Activated T-cell treated with anti-CD3 and anti-CD28 coated beads for 48 hours (primary cell): ENCODE data around the gene GADL1.

Experiments
- DNase-seq: peaks from one replicate; pipeline ENCODE4 v3.0.0-alpha.2; 2020; ENCODE audit warnings: low read depth

The GADL1 gene

DNA sequence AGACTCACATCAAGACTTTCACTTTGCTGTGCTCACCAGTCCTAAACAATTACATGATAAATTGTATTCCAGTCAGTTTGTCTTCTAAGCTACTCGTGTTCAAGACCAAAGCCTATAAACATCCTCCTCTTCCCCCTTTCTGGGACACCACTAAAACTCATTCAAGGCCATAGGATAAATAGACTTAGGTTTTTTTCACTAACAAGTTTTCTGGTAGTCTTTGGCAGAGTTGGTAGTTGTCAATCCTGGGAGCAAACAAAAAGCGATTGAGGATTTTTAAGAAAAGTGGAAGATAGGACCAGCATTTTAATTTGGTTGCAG is 173.2 kb downstream of the GADL1 start:
- DNase-seq: no peak

DNA sequence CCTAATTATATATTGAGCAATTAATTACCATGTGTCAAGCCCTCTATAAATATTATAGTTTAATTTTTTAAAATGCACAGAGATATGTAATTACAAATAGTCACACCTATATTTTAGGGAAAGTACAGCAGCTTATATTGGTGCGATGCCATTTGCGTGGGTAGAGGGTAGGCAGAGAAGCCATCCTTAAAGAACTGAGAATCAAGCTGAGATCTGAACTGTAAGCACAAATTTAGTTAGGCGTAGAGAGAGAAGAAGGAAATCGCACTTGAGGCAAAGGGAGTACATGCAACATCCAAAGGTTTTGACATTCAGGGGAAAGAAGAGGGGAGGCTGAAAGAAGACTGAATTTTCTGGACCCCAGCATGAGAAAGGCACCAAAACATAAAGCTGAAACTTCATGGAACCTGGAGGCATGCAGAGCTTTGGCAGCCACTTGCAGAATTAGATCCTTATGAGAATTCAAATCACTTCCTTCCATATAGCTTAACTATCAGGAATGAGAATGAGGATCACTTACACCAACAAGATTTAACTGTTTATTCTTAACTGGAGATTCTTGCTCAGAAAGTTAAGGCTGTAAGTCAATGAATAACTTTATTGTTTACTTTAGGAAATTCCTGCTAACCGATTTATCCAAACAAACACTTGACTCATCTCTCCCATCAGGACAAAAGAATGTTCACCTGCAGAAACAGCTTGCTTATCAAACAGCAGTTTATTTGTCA is 173.7 kb downstream of the GADL1 start:
- DNase-seq: no peak

DNA sequence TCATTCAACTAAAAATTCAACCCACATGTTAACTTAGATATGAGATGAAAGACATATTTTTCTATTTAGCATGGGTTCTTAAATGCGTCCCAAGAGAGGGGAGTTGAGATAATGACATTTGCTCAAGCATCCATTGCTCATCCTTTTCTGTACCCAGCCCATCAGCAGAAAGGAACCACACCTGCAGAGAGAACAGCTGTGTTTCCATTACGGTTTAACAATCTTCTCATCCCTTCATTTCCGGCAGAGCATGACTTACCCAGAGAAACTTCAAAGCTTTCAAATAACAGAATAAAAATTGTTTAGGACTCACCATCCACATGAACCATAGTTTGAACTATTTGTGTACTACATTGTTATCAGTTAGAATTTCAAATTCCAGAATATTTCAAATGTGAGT is 174.9 kb downstream of the GADL1 start:
- no peak for DNase-seq

DNA sequence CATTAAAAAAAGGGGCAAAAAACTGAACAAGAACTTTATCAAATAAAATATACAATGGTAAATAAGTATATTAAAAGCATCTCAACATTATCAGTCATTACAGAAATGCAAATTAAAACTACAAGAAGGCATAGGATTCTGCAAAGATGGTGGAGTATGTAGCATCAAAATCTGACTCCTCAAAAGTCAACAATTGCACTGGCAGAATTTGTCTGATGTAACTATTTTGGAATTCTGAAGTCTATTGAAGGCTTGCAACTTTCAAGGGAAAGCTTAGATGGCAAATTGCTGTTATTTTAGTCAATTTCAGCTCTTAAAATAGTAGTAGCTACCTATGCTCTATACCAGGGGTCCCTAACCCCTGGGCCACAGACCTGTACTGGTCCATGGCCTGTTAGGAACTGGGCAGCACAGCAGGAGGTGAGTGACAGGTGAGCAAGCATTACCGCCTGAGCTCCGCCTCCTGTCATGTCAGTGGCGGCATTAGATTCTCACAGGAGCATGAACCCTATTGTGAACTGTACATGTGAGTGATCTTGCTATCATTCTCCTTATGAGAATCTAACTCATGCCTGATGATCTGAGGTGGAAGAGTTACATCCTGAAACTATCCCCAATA is 180.5 kb downstream of the GADL1 start:
- no peak for DNase-seq

DNA sequence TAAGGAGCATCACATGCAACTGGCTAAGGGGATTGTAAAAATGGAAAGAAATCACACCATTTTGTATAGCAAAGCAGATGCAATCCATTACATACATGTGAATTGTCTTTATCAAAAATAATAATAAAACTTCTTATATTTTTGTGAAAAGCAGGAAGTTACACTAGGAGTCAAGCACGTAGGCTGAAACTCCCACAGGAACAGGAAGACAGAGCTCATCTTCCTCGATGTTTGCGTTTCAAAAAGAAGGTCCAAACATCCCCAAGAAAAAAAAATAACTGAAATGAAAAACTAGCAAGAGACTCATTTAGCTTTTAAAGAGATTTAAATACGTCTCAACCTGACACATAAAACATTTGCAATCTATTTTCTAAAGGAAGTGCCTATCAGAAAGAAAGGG is 181.5 kb downstream of the GADL1 start:
- no peak for DNase-seq

DNA sequence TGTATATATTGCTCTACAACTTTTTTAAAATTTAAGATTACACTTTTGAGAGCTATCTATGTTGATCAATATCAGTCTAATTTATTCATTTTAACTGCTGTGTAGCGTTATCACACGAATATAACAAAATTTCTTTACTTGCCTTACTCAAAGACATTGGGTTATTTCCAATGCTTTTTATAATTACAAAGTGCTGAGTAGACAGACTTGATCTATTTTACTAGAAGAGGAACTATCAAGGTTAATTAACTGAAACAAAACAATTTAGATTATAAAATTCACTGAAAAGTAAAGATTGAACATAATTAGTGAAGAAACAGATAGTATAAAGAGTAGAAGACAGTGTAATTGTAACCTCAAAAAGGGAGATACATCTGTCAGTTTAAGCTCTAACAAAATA is 182.6 kb downstream of the GADL1 start:
- DNase-seq: no peak

DNA sequence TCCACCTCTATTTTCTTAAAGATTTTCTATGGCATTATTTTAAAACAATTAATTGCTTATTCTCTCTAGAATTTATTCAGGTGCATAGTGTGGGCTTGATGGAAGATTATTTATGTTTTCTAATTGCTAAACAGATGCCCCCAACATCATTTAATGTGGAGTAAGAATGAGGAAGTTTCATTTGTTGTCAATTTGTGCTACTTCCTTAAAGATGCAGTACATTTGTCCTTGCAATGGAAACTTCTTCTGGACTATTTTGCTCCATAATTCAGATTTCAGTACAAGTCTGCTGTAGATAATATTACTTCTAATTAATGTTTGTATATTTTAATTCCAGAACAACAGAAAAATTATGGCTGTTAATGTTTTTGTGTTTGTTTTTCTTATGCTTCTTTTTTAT is 183.3 kb downstream of the GADL1 start:
- DNase-seq: no peak

DNA sequence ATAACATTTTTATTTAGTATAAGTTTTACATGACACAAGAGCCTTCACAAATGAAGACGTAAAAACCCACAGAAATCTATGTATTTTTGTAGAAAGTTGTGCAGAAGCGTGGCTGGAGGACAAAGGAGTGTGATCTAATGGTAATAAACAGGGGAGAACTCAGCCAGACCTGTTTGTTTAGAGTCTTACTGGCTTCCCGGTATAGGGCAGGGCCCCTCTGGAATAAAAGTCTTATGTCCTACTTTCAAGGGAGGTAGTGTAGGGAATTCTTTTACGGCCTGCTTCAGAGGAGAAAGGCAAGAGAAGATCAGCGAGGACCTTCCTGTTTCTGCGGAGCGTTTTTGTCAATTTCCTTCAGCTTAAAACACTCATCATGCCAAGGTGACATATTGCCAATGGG is 184.4 kb downstream of the GADL1 start:
- DNase-seq: no peak

DNA sequence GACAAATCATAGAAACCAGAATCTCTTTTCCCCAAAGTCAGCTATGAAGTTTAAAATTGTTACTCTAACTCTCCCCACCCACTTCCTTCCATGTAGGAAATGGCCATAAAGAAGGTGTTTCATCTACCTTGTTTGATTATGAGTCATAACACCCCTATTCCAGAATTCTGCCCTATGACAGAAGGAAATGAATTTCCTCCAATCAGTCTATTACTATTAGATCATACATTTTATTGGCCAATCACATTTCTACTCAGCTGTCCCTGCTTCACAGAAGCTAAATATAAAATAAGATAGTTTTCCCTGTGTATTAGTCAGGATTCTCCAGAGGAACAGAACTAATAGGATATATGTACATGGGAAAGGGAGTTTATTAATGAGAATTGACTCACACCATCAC is 186.0 kb downstream of the GADL1 start:
- no peak for DNase-seq

DNA sequence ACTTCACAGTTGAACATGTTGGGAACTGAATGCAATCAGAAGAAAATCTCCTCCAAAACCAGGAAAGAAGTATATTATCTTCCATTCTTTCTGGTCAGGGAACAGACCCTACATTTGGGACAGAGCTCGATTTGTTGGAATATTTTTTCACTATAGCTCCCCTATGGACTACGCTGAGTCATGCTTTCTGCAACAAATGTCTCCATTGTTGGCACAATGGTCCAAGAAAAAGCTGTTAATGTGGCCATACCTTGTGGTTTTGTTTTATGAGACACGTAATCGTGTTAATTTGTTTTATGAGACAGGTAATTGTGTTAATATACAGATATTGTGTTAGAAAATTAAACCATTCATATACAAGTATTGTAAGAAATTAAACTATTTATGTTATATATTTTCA is 186.6 kb downstream of the GADL1 start:
- no peak for DNase-seq

DNA sequence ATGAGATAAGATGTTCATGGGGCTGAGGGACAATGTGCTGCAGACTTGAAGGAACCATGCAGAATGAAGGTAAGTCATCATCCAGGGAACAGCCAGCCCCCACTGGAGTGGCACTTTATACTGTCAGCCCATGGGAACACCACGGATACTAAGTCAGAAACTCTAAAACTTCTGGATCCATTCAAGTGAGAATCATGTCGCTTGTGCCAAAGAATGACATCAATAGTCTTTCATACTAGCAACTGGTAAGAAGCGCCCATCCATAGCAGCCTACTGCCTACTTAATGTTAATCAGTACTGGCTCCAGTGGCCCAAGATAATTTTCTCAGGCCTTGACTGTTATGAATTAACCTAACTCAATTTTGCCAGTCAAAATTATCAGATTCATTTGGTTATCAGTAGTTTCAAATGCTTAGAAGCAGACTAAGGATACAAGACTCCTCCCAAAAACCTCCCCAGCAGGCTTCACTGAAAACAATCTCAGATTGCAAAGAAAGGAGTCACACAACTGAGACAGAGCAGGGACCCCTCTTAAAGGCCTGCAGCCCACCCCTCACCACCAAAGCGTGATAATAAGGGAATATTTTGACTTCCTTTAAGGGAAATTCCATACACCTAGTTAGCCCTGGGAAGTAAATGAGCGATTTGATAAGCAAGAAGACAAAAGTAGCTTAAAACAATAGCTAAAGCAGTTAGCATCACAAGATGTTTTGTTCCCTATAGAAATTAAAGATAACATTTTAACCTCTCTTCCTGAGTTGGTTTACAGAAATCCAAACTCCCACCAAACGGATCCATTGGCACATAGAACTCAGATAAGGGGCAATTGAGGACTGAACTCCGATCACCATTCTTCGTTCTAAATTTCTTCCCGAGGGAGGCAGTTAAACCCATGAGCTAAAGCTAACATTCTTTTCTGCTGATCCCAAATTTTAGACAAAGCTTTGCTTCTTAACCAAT is 189.2 kb downstream of the GADL1 start:
- DNase-seq: no peak

DNA sequence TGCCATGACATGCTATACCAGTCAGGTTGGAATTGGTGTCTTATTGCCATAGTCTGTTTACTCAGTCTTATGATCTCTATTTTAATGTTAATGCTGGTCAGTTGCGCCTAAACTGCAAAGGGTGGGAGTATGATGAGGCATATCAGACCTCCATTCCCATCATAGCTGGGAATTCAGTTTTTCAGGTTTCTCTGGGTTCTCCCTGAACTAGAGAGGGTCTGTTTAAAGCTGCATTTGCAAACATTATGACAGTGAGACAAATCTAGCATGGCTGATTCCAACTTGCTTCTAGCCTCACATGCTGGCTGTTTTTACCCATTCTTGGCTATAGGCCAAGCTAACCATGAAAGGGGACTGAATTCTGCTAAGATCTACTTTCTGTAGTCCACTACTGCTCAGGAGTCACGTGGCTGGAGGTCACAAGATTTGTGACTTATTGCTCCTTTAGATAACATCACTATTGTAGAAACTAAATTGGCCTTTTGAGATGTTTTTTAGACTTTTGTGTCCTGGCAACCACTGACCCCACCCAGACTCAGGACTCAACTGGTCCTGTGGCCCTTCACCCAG is 191.5 kb downstream of the GADL1 start:
- no peak for DNase-seq

DNA sequence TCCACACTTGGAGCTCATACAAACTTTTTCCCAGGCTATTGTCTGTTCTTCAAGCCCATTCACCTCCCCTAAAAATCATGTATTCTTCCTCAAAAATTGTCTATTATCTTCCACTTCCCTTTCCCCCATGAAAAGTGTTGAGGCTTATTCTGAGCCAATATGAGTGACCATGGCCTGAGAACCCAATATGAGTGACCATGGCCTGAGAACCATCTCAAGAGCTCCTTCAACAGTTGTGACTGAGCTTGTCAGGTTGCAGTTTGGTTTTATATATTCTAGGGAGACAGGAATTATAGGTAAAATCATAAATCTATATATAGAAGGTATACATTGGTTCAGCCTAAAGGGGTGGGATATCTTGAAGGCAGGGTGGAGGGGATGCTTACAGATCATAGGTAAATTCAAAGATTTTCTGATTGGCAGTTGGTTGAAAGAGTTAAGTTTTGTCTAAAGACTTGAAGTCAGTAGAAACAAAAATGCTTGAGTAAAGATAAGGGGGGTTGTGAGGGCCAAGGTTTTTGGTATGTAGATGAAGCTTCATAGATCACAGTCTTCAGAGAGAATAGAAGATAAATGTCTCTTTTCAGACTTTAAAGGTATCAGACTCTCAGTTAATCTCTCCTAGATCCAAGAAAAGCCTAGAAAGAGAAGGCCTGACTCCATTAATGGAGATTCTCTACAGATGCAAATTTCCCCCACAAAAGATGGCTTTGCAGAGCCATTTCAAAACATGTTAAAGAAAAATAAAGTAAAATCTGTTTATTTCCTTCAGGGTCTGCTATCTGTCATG is 192.2 kb downstream of the GADL1 start:
- no peak for DNase-seq

DNA sequence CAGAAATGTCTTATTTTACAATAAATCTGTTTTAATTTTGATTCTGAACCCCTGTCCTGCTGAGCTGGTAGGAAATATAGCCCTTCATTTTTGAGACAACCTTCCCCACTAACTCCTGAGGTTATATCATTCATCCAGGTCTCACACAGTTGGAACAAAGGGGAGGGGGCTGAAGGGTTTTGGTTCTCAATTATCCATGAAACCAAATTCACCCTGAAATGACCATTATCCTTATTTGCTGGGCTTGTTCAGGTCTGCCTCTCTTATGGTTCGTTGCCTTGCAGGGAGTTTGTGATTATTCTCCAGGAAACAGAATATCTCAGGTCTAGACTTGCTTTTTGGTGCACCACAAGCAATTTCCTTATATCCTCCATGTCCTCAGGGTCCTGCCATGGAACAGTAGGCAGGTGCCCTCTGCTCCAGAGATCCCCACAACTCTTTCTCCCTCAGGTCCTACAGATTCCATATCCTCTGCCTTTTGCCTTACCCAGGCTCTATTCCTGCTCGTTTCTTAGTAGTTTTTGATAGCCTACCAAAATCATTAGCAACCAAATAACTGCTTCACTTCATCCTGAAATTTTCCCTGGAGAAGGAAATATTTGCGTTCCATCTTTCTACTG is 193.6 kb downstream of the GADL1 start:
- no peak for DNase-seq

DNA sequence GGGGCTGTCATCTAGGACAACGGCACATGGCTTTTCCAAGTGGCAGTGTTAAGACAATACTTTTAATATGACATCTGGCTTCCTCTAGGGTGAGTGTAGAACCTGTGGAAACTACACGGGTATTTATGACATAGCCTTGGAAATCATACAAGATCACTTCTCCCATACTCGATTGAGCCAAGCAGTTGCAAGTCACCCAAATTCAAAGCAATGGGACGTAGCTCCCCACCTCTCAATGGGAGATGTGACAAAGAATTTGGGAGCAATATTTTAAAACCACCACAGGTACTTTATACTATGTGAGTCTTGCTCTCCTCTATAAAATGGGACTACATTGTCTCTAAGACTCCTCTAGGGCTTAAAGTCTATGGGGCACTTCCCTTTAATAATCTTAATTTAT is 194.5 kb downstream of the GADL1 start:
- no peak for DNase-seq

DNA sequence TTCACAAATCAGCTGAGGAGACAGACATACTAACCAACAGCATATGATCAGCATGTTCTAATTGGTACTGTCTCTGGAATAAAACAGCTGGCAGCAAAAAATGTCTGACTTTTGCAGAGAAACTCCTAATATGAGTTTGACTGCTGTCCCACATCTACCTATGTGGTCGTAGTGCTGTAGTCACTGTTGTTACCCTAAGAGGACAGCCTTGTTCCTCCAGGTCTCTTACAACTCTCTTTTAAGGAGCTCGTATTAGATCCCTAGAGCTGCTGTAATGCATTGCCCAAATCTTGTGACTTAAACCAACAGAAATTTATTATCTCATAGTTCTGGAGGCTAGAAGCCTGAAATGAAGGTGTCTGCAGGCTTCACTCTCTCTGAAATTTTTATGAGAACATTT is 195.9 kb downstream of the GADL1 start:
- no peak for DNase-seq

DNA sequence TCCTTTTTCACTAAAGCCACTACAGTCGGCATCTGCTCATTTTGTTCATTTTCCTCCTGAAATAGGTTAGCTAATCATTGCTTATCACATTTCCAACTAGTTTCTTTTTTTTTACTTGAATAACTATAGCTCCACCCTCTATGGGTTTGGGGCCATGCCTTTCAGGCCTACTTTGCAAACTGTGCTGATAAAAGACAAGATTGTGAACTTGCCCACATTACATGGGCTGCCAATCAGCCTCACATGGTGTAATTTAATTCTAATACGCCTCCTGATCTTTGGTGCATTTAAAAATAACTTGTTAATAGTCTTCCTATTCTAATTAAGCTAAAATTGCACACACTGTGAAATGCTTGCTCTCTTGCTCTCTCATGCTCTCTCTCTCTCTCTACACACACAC is 197.6 kb downstream of the GADL1 start:
- no peak for DNase-seq

DNA sequence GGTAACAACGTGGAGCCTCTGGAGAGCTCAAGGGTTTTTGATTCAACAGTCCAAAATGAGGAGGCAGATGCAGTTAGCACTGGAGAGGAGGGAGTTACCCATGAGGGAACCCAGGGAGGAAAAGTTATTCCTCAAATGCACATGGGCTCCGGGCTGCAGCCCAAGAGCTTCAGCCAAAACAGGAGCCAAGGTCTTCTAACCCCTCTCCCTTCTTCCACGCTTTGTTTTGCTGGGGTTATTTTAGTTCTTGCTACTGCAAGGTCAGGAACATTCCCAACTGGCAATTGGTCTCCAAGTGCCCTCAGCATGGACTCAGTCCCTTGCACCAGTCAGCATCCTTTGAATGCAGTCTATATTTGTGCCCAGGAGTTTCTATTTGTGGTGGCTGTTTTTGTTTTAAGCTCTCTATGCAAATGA is 198.1 kb downstream of the GADL1 start:
- DNase-seq: no peak

DNA sequence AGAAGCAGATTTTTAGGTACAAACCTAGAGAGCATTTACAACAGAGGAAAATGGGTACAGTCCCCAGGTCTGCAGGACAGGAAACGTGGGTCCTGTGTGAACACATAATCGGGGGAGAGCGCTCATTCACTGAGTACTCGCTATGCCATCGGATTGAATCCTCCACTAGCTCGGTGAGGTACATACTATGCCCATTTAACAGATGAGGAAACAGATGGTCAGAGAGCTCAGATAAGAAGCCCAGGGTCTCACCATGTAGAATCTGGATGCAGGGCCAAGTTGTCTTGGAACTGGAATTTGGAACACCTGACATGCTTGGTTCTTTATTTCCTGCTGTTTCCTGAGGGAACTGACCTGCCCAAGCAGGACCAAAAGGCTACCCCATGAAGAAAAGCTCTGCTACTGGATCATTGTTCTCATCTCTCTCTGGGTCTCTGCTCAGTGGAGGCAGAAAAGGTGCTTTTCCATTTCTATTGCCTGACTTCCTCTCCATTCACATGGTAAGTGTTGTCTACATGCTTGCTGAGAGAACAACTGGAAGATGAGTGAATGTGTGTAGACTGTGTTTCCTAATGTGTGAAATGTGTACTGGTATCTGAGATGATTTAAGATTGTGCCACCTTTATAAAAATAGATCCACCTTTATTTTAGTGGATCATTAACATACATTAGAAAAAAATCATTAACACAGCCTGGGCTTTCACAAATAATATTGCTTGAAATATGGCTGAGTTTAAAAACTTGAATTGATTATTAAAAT is 199.0 kb downstream of the GADL1 start:
- DNase-seq: no peak

DNA sequence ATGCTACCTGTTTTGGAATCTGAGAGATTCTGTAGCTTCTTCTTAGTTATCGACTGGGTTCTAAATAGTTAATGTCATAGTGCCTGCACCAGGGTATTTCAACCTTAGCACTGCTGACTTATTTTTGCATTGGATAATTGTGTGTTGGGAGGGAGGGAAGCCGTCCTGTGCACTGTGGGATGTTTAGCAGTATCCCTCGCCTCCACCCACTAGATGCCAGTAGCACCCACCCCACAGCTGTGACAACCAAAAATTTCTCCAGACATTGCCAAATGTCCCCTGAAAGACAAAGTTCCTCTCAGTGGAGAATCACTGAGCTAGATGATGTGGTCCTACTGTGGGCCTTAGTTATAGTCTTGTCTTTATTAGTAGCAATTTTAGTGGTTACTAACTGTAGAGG is 199.8 kb downstream of the GADL1 start:
- no peak for DNase-seq

DNA sequence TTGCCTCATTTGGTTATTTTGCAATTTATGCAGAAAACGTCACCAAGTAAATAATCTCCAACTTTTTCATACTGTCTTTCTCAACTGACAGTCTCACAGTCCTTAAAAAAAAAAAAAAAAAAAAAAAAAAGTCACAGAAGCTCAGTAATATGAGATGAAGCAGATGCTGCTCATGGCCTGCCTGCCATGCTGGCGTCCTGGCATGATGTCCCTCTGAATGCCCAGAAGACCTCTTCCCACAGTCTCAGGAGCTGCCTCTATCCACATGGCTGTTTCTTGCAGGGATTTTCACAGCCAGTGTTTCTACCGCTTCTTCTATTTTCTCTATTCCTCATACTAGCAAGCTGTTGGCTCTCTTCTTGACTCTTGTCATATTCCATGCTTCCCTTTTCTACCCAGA is 200.3 kb downstream of the GADL1 start:
- no peak for DNase-seq
